Measurements from ENCODE around the gene PLN. TPM values are rescaled to one million over a fixed set of nuclear protein-coding genes. Genes with fewer than 3 reads are reported as not detected.

PLN gene
- total RNA-seq, 4 donors from 2014 or later, result 11.0 to 13.6 (median 12.2) TPM

GRCh38 chr6:118553132-118553531 is 5.0 kb downstream of the PLN start:
- H3K9me3 ChIP-seq, result no peaks in the 10 kb centered on the region
- 24 to 31% methylated on average over 1 of the region's 1 CpG for WGBS, 2 donors
- no peak overlapping the region for H3K27ac ChIP-seq
- peaks cover 0 to 61% (median 8%) of the 10 kb centered on the region in 4 donors for H3K4me1 ChIP-seq
- TF ChIP-seq, protein P1, sequence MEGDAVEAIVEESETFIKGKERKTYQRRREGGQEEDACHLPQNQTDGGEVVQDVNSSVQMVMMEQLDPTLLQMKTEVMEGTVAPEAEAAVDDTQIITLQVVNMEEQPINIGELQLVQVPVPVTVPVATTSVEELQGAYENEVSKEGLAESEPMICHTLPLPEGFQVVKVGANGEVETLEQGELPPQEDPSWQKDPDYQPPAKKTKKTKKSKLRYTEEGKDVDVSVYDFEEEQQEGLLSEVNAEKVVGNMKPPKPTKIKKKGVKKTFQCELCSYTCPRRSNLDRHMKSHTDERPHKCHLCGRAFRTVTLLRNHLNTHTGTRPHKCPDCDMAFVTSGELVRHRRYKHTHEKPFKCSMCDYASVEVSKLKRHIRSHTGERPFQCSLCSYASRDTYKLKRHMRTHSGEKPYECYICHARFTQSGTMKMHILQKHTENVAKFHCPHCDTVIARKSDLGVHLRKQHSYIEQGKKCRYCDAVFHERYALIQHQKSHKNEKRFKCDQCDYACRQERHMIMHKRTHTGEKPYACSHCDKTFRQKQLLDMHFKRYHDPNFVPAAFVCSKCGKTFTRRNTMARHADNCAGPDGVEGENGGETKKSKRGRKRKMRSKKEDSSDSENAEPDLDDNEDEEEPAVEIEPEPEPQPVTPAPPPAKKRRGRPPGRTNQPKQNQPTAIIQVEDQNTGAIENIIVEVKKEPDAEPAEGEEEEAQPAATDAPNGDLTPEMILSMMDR (IDR thresholded peaks at IDR 0.05), result no peak
- TF ChIP-seq EP300 (IDR thresholded peaks at IDR 0.05) (no peak), POLR2A (IDR thresholded peaks at IDR 0.05) (no peak)
- peaks cover 0 to 14% (median 0%) of the 10 kb centered on the region in 3 donors for H3K36me3 ChIP-seq
- no peak overlapping the region for H3K4me3 ChIP-seq
- no peaks in the 10 kb centered on the region for H3K27me3 ChIP-seq
- DNase-seq (ENCODE audit: low spot score in 2 of 2), result no peak

GRCh38 chr6:118554698-118555097 is 6.6 kb downstream of the PLN start:
- no peak overlapping the region for H3K27ac ChIP-seq
- no peaks in the 10 kb centered on the region for H3K27me3 ChIP-seq
- H3K4me3 ChIP-seq, result no peak overlapping the region
- peaks cover 4 to 62% (median 15%) of the 10 kb centered on the region in 4 donors for H3K4me1 ChIP-seq
- DNase-seq (ENCODE audit: low spot score in 2 of 2), result no peak
- 61 to 67% methylated on average over 1 of the region's 1 CpG for WGBS, 2 donors
- TF ChIP-seq EP300 (IDR thresholded peaks at IDR 0.05), result no peak
- TF ChIP-seq, protein P1 (IDR thresholded peaks at IDR 0.05), result no peak
- TF ChIP-seq POLR2A (IDR thresholded peaks at IDR 0.05), result no peak
- peaks cover 0 to 14% (median 0%) of the 10 kb centered on the region in 3 donors for H3K36me3 ChIP-seq
- H3K9me3 ChIP-seq, result no peaks in the 10 kb centered on the region

DNA sequence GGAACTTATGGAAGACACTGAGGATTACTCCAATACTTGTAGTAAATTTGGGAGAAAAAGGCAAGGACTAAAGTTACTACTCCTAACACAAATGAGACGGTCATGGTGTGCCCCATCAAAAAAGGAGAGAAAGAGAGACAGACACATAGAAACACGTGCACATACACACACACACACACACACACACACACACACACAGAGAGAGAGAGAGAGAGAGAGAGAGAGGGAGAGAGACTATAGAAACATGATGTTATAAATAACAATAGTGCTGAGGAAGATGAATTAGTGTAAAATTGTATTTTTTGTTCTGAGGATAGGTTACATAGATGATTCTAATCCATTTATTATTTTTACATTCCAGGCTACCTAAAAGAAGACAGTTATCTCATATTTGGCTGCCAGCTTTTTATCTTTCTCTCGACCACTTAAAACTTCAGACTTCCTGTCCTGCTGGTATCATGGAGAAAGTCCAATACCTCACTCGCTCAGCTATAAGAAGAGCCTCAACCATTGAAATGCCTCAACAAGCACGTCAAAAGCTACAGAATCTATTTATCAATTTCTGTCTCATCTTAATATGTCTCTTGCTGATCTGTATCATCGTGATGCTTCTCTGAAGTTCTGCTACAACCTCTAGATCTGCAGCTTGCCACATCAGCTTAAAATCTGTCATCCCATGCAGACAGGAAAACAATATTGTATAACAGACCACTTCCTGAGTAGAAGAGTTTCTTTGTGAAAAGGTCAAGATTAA is 10.5 kb downstream of the PLN start:
- peaks cover 0 to 14% (median 0%) of the 10 kb centered on the region in 3 donors for H3K36me3 ChIP-seq
- WGBS, 2 donors, result 42 to 54% methylated on average over 6 of the region's 6 CpGs
- H3K4me3 ChIP-seq, result no peak overlapping the region

DNA sequence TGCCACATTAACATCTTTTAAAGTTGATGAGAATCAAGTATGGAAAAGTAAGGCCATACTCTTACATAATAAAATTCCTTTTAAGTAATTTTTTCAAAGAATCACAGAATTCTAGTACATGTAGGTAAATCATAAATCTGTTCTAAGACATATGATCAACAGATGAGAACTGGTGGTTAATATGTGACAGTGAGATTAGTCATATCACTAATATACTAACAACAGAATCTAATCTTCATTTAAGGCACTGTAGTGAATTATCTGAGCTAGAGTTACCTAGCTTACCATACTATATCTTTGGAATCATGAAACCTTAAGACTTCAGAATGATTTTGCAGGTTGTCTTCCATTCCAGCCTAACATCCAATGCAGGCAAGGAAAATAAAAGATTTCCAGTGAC is 11.6 kb downstream of the PLN start:
- H3K4me1 ChIP-seq, result peaks cover 0 to 39% (median 17%) of the 10 kb centered on the region in 4 donors
- H3K9me3 ChIP-seq, result no peaks in the 10 kb centered on the region
- no peak for TF ChIP-seq EP300 (IDR thresholded peaks at IDR 0.05)
- no peak for TF ChIP-seq POLR2A (IDR thresholded peaks at IDR 0.05)
- TF ChIP-seq, protein P1 (IDR thresholded peaks at IDR 0.05), result no peak
- peak overlapping the region in 1 of 4 donors; percentile 52 for H3K27ac ChIP-seq
- H3K4me3 ChIP-seq, result no peak overlapping the region
- no peak for DNase-seq (ENCODE audit: low spot score in 2 of 2)
- H3K36me3 ChIP-seq, result peaks cover 0 to 13% (median 0%) of the 10 kb centered on the region in 3 donors
- no peaks in the 10 kb centered on the region for H3K27me3 ChIP-seq

More for the DNA sequence above, 10.5 kb downstream of the PLN start:
- H3K9me3 ChIP-seq, result no peaks in the 10 kb centered on the region
- no peaks in the 10 kb centered on the region for H3K27me3 ChIP-seq
- no peak for DNase-seq (ENCODE audit: low spot score in 2 of 2)
- no peak for TF ChIP-seq EP300 (IDR thresholded peaks at IDR 0.05)
- H3K27ac ChIP-seq, result peak overlapping the region in 1 of 4 donors; percentile 52
- peaks cover 0 to 40% (median 17%) of the 10 kb centered on the region in 4 donors for H3K4me1 ChIP-seq

- Histone ChIP-seq H3K4me3 (no peak overlapping the region), H3K4me1 (peaks cover 0 to 56% (median 20%) of the 10 kb centered on the region in 4 donors), H3K27ac (peak overlapping the region in 1 of 4 donors; percentile 32), H3K27me3 (no peaks in the 10 kb centered on the region), H3K36me3 (peaks cover 0 to 7% (median 0%) of the 10 kb centered on the region in 3 donors), H3K9me3 (no peaks in the 10 kb centered on the region)
- 45 to 47% methylated on average over 1 of the region's 1 CpG for WGBS, 2 donors
- no peak for TF ChIP-seq POLR2A (IDR thresholded peaks at IDR 0.05)
- TF ChIP-seq, protein P1 (IDR thresholded peaks at IDR 0.05), result no peak
- TF ChIP-seq EP300 (IDR thresholded peaks at IDR 0.05), result no peak
- DNase-seq (ENCODE audit: low spot score in 2 of 2), result no peak
Observed at GRCh38 chr6:118562248-118562647, 14.2 kb downstream of the PLN start.

Data from tibial nerve (tissue), 4 donors.